RKO (cell line): ENCODE measurements around the gene METTL26.

Experiments
- DNase-seq: peaks from one replicate; pipeline ENCODE4 v3.0.0-alpha.2; 2016; ENCODE audit warnings: low spot score

Gene METTL26

GRCh38 chr16:636206-637080, at the start of gene METTL26:
Gene METTL26, minus strand, starts transcription at chr16:636305. Its CDS starts 15 bp downstream, at chr16:636290.
- peak; percentile 95 for DNase-seq

GRCh38 chr16:684961-685696, 49.0 kb upstream of the METTL26 start:
- no peak for DNase-seq

- DNase-seq: peak; percentile 97
Observed at GRCh38 chr16:684071-684794, 48.1 kb upstream of the METTL26 start, which contains the start of gene JMJD8. Gene JMJD8, minus strand, starts transcription at chr16:684334. Its CDS starts 15 bp downstream, at chr16:684319.

DNA sequence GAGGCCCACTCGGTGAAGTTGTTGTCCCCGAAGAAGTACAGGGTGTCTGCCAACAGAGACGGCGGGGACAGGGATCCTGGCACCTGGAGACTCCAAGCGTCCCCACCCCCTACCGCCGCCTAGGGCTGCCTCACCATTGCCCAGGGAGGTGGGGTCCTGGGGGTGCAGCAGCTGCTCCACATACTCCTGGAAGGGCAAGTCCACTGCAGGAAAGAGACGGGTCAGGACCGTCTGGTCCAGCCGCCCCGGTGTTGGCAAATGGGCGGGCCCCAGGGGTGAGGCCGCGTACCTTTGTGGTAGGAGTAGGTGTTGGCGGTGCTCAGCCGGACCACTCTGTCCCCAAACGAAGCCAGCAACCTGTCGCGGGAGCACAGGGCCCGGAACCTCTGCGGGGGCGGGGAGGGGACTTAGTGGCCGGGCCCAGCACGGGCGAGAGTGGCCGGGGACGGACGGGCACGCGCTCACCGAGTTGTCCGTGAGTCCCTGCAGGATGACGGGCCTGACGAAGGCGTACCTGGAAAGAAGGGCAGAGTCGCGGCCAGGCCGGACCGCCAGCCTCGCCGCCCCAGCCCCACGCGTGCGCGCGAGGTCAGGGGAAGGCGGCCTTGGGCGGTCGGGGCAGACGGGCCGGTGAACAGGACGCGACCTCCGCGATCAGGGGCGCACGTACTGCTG, 47.4 kb upstream of the METTL26 start:
- peak; percentile 49 for DNase-seq

DNA sequence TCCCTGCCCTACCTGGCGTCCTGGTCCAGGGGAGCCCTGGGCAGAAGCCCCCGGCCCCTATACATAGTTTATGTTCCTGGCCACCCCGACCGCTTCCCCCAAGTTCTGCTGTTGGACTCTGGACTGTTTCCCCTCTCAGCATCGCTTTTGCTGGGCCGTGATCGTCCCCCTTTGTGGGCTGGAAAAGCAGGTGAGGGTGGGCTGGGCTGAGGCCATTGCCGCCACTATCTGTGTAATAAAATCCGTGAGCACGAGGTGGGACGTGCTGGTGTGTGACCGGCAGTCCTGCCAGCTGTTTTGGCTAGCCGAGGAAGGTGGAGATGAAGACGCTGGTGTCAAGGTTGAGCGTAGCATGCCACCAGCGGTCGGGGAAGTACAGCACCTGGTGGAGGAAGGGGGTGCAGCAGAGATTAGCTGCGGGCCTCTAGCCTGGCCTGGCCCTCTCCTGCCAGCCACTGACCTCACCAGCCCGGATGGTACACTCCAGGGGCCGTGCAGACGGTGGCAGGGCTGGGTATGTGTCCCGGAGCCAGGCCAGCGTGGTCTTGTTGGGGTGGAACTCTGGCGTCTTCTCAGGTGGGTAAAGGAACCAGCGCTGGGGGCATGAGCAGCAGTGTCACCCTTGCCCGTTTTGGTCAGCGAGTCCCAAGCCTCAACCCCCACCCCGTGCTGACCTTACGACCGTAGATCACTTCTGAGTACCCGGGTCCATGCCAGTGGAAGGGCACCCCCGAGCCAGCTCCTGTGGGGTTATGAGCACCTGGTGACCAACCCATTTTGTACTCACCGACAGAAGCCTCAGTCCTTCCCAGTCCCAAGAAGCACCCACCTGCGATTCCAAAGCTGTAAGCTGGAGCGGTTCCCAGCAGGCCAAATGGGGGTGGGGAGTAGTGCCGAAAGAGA, 46.6 kb upstream of the METTL26 start:
- peak; percentile 52 for DNase-seq

DNA sequence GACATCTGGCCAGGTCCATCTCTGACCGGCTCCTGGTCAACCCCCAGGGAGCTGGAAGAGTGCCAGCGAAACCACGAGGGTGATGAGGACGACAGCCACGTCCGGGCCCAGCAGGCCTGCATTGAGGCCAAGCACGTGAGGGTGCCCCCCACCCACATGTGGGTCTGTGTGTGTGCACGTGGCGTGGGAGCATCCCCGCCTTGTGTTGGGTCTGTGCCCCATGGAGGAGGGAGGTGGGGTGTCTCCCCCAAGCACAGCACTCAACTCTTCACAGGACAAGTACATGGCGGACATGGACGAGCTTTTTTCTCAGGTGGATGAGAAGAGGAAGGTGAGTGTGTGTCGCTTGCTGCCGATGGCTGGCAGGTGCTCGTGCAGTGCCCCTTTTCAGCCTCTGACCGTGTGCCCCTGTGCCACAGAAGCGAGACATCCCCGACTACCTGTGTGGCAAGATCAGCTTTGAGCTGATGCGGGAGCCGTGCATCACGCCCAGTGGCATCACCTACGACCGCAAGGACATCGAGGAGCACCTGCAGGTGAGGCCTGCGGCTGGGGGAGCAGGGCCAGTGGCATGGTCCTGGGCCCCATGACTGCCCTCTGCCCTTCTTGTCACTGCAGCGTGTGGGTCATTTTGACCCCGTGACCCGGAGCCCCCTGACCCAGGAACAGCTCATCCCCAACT, 45.8 kb upstream of the METTL26 start:
- peak; percentile 74 for DNase-seq

- peak; percentile 87 for DNase-seq
Observed at GRCh38 chr16:680967-681745, 45.1 kb upstream of the METTL26 start.

- DNase-seq: no peak
Observed at GRCh38 chr16:680625-680945, 44.5 kb upstream of the METTL26 start.

- DNase-seq: peak; percentile 88
Observed at GRCh38 chr16:679814-680624, 43.9 kb upstream of the METTL26 start, which contains the start of gene STUB1. Gene STUB1, plus strand, starts transcription at chr16:680410. Its CDS starts 116 bp downstream, at chr16:680526.

DNA sequence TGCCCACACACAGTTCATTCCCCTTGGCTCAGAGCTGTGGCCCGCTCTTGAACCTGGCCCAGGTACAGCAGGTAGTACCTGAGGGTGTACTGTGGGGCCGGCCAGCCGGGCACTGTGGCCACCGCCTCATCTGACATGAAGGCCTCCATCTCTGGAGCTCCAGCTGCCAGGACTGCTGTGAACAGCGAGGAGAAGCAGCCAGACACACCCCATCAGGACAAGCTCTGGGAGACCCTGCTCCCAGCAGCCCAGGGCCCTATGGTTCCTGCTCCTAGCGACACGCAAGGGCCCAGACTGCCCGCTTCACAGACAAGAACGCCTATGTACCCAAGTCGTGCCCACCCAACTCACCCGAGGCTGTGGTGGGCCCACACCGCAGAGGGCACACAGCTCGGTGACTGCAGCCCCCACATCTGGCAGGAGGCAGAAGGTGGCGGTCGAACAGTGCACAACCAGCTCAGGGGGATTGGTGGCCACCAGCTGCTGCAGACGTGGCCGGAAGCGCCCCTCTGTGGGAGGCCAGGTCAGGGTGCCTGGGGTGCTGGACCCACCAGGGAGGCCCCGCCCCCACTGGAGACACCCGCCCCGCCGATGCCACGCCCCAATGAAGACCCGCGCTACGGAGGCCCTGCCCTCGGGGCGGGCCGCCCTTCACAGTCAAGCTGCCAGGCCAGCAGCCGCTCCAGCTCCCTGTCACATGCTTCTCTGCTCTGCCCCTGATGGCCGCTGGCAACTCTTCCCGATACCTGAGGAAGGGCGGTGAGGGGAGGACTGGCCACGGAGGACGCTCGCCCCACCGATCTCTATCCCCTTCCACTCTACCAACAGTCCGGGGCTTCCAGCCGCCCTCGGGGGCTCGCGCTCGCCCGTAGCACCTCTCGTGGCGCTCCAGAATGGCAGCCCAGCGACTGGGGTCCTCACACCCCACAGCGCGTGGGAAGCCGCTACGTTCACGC, 43.0 kb upstream of the METTL26 start:
- peak; percentile 76 for DNase-seq

DNA sequence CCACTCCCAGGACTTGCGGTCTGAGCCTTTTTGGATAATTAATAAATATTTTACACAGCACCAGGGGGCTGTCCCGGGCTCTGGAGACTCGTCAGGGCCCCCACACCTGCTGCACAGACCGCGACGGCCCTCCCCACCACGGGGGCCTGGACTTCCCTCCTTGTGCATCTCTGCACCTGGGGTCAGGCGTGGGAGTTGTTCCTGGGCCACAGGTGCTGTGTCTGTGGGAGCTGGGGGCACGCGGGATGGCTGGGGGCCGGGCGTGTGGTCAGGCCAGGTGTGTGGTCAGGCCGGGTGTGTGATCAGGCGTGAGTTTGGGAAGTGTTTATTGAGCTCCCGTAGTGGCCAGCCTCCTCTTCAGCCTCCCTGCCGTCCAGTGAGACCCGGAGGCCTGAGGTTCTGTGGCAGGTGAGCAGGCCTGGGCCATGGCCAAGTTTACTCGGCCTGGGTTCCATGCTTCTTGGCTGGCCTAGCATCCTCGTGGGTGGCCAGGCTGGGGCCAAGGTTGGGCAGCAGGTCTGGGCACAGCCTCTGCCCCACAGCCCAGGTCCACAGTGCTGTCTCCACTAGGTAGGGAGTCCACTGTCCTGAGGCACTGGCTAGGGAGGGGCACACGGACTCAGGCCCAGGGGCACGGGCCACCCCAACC, 42.2 kb upstream of the METTL26 start:
- DNase-seq: no peak

DNA sequence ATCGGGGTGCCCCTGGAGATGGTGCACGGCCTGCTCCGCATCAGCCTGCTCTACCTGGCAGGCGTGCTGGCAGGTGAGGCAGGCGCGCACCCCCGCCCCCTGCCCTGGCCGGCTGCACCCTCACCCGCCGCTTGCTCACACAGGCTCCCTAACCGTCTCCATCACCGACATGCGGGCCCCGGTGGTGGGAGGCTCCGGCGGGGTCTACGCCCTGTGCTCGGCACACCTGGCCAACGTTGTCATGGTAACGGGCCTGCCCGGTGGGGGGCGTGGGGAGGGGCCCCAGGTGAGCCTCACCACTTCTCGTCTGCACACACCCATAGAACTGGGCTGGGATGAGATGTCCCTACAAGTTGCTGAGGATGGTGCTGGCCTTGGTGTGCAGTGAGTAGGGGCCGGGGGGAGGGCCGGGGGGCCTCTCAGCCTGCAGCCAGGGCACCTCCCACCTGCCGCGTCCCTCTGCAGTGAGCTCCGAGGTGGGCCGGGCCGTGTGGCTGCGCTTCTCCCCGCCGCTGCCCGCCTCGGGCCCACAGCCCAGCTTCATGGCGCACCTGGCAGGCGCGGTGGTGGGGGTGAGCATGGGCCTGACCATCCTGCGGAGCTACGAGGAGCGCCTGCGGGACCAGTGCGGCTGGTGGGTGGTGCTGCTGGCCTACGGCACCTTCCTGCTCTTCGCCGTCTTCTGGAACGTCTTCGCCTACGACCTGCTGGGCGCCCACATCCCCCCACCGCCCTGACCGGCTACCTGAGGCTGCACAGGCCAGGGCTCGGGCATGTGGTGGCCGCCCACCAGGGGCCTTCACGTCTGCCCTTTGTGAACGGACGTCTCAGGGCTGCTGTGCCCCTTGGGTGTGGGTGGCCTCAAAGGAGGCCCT, 41.4 kb upstream of the METTL26 start:
- DNase-seq: no peak

DNA sequence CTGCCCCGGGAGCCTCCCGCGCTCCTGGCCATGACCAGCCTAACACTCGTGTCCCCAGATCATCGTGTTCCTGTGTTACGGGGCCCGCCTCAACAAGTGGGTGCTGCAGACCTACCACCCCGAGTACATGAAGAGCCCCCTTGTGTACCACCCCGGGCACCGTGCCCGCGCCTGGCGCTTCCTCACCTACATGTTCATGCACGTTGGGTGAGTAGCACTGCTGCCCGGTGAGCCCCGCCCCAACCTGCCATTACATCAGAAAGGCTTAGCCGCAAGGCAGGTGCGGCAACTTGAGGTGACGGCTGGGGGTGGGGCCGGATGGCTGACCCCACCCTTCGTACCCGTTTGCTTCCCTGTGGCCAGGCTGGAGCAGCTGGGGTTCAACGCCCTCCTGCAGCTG, 40.8 kb upstream of the METTL26 start:
- no peak for DNase-seq

DNA sequence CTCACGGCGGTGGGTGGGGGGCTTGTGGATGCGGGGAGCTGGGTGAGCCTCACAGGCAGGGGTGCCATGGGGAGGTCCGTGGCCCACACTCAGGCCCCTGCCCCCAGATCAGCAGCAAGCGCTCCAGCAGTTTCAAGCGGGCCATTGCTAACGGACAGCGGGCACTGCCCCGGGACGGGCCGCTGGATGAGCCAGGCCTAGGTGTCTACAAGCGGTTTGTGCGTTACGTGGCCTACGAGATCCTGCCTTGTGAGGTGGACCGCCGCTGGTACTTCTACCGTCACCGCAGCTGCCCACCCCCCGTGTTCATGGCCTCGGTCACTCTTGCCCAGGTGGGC, 40.4 kb upstream of the METTL26 start:
- DNase-seq: no peak

DNA sequence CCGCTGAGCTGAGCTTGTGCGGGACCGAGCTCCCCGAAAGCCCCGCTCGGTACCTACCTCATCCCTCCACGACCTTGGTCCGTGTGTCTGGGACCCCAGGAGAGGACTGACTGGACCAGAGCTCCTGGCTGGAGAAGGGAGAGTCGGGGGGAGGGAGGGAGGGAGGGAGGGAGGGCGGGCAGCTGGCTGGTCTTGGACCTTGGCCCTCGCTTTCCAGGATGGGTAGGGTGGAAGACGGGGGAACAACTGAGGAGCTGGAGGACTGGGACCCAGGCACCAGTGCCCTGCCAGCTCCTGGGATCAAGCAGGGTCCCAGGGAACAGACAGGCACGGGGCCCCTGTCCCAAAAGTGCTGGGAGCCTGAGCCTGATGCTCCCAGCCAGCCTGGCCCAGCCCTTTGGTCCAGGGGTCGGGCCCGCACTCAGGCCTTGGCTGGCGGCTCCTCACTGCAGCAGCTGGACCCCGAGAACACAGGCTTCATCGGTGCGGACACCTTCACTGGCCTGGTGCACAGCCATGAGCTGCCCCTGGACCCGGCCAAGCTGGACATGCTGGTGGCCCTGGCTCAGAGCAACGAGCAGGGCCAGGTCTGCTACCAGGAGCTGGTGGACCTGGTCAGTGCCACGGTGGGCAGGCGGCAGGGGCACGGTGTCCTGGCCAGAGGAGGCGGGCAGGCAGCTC, 39.9 kb upstream of the METTL26 start:
- DNase-seq: no peak
